Activated CD4-positive, alpha-beta T cell treated with anti-CD3 and anti-CD28 coated beads, Interleukin-2, amount 10 ng/mL, durations not matched to agents 24 days and 14 days (primary cell): ENCODE data around the gene PRAC1. TPM values are rescaled to one million over a fixed set of nuclear protein-coding genes. Genes with fewer than 3 reads are reported as not detected.

Source experiments
- DNase-seq: peaks from one replicate; pipeline ENCODE4 v3.0.0; 2022
- H3K27ac Mint-ChIP-seq: one replicate; pipeline ENCODE4 v1.8.0; 2022; ENCODE audit warnings: mild to moderate bottlenecking, mixed read lengths
- H3K27me3 Mint-ChIP-seq: one replicate; pipeline ENCODE4 v1.8.0; 2022; ENCODE audit warnings: mixed read lengths
- H3K36me3 Mint-ChIP-seq: one replicate; pipeline ENCODE4 v1.8.0; 2022; ENCODE audit warnings: low read depth, mild to moderate bottlenecking, mixed read lengths
- H3K4me1 Mint-ChIP-seq: one replicate; pipeline ENCODE4 v1.8.0; 2021; ENCODE audit warnings: mixed read lengths
- H3K4me3 Mint-ChIP-seq: one replicate; pipeline ENCODE4 v1.8.0; 2022; ENCODE audit warnings: mild to moderate bottlenecking, moderate library complexity, mixed read lengths
- H3K9me3 Mint-ChIP-seq: one replicate; pipeline ENCODE4 v1.8.0; 2021; ENCODE audit warnings: mixed read lengths
- intact Hi-C: fragments of 100-400 bp; cut with micrococcal nuclease; formaldehyde crosslinking; loops from one replicate; pipeline ENCODE4 v1.15.1; 2023
- total RNA-seq: library from RNA; stranded (reverse); gene quantifications from 2 replicates; pipeline ENCODE4 v1.2.3, GENCODE V29; 2022

The PRAC1 gene
- total RNA-seq, 1 donor from 2014 or later: not detected

DNA sequence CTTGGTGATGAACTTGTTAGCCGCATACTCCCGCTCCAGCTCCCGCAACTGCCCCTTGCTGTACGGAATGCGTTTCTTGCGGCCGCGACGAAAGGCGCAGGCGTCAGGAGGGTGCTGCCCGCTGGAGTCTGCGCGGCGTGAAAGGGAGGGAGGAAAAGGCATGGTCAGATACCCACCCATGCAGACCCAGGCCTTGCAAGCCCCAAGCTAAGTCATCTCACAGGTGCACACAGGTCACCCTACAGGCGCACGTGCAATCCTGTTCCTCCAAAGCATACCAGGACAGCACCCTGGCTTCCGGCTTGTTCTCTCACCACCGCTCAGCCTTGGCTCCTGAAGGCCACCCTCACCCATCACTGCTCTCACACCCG lies 4.6 kb upstream of the PRAC1 start:
- no peak for DNase-seq
- Mint-ChIP-seq H3K4me3 (no peak overlapping the region), H3K9me3 (no peaks in the 10 kb centered on the region), H3K27ac (peak overlapping the region; percentile 8), H3K4me1 (peaks cover 16% of the 10 kb centered on the region), H3K27me3 (peaks cover 94% of the 10 kb centered on the region), H3K36me3 (no peaks in the 10 kb centered on the region)
- intact Hi-C loops: loop anchor here (10.0 kb wide), 1 partner anchor 1238 kb away; the partner anchor contains the start of gene DLX4

DNA sequence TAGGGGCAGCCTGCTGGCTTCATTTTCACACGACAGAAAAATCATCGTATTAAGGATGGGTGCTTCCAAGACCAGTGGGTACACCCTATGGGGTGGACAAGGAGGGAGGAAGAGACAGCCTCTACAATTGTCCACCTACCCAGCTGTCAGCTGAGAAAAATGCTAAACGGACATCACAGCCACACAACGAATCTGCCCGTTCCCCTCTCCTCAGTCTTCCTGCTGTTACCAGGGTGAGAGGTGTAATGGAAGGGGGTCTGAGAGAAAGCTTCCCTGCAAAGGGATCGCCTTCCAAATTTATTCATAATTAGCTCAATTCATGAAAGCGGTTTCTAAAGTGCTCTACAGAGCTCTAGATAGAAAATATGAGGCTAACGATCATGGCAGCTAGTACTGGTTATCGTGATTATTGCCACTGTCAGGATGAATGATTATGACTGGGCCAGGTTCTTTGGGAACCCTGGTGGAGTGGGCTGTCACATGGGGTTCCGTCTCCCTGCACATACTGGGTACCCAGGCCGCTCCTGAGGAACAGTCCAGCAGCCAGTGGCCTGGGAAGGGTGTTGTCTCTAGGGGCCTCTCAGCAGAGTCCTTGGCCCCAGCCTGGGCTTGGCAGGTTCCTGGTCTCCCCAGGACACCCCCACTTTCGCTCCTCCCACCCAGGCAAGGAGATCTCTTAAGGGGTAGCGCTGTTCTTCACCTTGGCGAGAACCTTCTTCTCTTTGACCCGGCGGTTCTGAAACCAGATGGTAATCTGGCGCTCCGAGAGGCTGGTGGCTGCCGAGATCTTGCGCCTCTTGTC lies 4.0 kb upstream of the PRAC1 start:
- Mint-ChIP-seq H3K4me1 (peaks cover 16% of the 10 kb centered on the region), H3K27me3 (peaks cover 95% of the 10 kb centered on the region), H3K4me3 (no peak overlapping the region), H3K9me3 (no peaks in the 10 kb centered on the region), H3K36me3 (no peaks in the 10 kb centered on the region), H3K27ac (no peak overlapping the region)
- DNase-seq: no peak
- intact Hi-C loops: loop anchor here (10.0 kb wide), 1 partner anchor 1238 kb away; the partner anchor contains the start of gene DLX4

DNA sequence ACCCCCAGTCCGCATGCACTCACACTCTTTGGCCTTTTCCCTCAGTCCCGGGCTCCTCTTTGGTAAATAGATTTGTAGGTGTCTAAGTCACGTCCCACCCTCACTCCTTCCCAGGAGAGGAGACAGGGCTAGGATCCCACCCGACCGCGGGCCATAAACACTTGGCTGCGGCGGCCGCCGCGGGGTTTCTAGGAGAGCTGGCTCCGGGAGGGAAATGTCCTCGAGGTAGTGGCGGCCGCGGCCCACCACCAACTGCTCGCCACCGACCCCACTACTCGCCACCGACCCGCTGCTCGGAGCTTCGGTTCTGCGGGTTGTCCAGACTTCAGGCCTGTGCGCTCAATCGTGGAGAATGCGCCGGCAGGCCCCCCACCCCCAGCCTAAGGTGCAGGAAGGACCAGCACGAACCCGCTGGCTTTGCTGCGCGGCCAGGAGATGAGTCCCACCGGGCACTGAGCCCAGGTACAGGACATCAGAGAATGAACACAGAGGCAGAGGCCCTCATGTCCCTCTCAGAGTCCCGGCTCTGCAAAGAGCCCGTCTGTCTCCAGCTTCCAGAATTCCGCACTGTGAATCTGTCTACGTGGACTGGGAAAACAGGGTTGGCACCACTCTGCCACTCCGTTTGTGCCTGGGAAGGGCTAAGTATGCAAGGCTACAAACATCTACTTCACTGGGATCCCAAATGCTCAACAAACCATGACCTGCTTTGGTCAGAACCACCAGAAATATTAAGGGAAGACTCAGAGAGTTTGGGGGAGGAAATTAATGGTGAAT lies 3.2 kb upstream of the PRAC1 start:
- H3K27me3 Mint-ChIP-seq: peaks cover 94% of the 10 kb centered on the region
- no peak overlapping the region for H3K27ac Mint-ChIP-seq
- DNase-seq: peak; percentile 60
- intact Hi-C loops: loop anchor here (2.0 to 10.0 kb wide), 4 partner anchors 23 to 1239 kb away; partner anchors contain the start of gene DLX4
- H3K36me3 Mint-ChIP-seq: no peaks in the 10 kb centered on the region
- no peak overlapping the region for H3K4me3 Mint-ChIP-seq
- peaks cover 16% of the 10 kb centered on the region for H3K4me1 Mint-ChIP-seq
- H3K9me3 Mint-ChIP-seq: no peaks in the 10 kb centered on the region

GRCh38 chr17:48725004-48725287 lies 2.6 kb upstream of the PRAC1 start:
- DNase-seq: no peak
- intact Hi-C loops: loop anchor here (2.0 to 10.0 kb wide), 4 partner anchors 24 to 1240 kb away; partner anchors contain the start of gene DLX4
- Mint-ChIP-seq H3K4me3 (no peak overlapping the region), H3K9me3 (no peaks in the 10 kb centered on the region), H3K27ac (no peak overlapping the region), H3K4me1 (peaks cover 16% of the 10 kb centered on the region), H3K27me3 (peaks cover 94% of the 10 kb centered on the region), H3K36me3 (no peaks in the 10 kb centered on the region)

- peak; percentile 92 for DNase-seq
- Mint-ChIP-seq H3K4me3 (peak overlapping the region; percentile 3), H3K9me3 (no peaks in the 10 kb centered on the region), H3K27me3 (peaks cover 94% of the 10 kb centered on the region), H3K27ac (peak overlapping the region; percentile 74), H3K4me1 (peaks cover 14% of the 10 kb centered on the region), H3K36me3 (no peaks in the 10 kb centered on the region)
- intact Hi-C loops: loop anchor here (2.0 to 10.0 kb wide), 7 partner anchors 24 to 1240 kb away; partner anchors contain the start of genes DLX4 and IGF2BP1
Observed at GRCh38 chr17:48724251-48725003, 2.1 kb upstream of the PRAC1 start.

GRCh38 chr17:48723423-48724250 lies 1.3 kb upstream of the PRAC1 start:
- peak overlapping the region; percentile 29 for H3K27ac Mint-ChIP-seq
- no peaks in the 10 kb centered on the region for H3K9me3 Mint-ChIP-seq
- intact Hi-C loops: loop anchor here (2.0 to 10.0 kb wide), 7 partner anchors 25 to 1241 kb away; partner anchors contain the start of genes DLX4 and IGF2BP1
- peaks cover 12% of the 10 kb centered on the region for H3K4me1 Mint-ChIP-seq
- no peaks in the 10 kb centered on the region for H3K36me3 Mint-ChIP-seq
- peak; percentile 73 for DNase-seq
- peaks cover 93% of the 10 kb centered on the region for H3K27me3 Mint-ChIP-seq
- H3K4me3 Mint-ChIP-seq: peak overlapping the region; percentile 3

GRCh38 chr17:48722915-48723422 lies 651 bp upstream of the PRAC1 start, which contains the start of gene PRAC2:
Gene PRAC2, plus strand, starts transcription at chr17:48723185. Its CDS starts 1,226 bp downstream, at chr17:48724411.
- Mint-ChIP-seq H3K36me3 (no peaks in the 10 kb centered on the region), H3K4me3 (peak within 1 kb of the TSS; percentile 3), H3K9me3 (no peaks in the 10 kb centered on the region), H3K4me1 (peaks cover 17% of the 10 kb centered on the region), H3K27ac (peak within 1 kb of the TSS; percentile 29), H3K27me3 (peaks cover 96% of the 10 kb centered on the region)
- peak; percentile 60 for DNase-seq
- intact Hi-C loops: loop anchor here (5.0 to 10.0 kb wide), 4 partner anchors 81 to 1242 kb away; partner anchors contain the start of genes DLX4 and IGF2BP1

DNA sequence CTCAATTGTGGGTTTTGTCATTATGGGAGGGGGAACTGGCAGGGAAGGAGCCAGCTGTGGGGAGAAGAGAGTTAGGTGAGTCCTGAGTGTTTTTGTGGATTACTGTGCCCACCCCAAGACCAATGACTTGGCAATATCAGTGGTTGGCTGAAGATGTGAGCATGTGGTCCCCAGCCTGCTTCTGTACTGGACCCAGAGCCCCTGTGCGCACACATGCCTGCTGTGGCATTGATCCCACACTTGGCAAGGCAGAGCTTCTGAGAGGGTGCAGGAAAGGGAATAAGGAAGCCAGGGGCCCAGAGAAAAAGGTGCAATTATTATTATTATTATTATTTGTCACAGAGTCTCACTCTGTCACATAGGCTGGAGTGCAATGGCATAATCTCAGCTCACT lies 1.3 kb downstream of the PRAC1 start:
- H3K4me3 Mint-ChIP-seq: no peak overlapping the region
- peak overlapping the region; percentile 1 for H3K27ac Mint-ChIP-seq
- H3K36me3 Mint-ChIP-seq: peaks cover 2% of the 10 kb centered on the region

DNA sequence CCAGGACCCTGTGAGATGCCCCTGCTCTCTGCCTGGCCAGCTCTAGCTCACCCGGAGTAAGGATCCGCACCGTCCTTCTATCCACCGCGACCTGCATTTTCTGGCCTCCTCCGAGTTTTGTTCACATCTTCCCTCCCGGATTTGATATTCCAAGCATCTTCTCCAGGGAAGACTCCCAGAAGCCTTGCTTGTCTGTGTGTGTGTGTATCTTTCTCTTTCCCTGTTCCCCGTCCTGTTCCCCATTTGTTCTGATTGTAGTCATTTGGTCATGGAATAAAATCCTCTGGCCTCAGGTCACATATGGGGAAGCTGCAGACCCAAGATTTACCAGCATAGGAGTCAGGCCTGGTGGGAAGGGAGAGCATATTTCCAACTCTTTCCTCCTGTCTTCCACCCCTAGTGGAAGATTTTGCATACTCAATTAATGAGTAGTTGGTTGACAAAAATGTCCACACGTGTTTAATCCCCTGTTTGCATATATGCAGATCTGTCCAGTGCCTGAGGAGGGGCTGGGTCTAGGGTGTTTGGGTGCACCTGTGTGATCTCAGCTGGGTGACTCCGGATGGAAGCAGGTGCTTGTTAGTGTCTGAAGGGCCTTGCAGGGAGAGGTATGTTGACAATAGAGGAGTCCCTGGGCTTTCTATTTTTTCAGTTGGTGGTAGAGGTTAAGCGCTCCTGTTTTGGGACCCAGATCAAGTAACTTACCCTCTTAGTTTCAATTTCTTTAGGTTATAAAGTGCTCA lies 1.9 kb downstream of the PRAC1 start:
- H3K9me3 Mint-ChIP-seq: no peaks in the 10 kb centered on the region
- H3K36me3 Mint-ChIP-seq: peaks cover 2% of the 10 kb centered on the region
- intact Hi-C loops: loop anchor here (5.0 to 10.0 kb wide), 4 partner anchors 78 to 1244 kb away; partner anchors contain the start of genes DLX4 and IGF2BP1
- H3K27ac Mint-ChIP-seq: peak overlapping the region; percentile 21
- H3K27me3 Mint-ChIP-seq: peaks cover 92% of the 10 kb centered on the region
- peaks cover 18% of the 10 kb centered on the region for H3K4me1 Mint-ChIP-seq
- no peak for DNase-seq
- H3K4me3 Mint-ChIP-seq: no peak overlapping the region

More for the DNA sequence above, 1.3 kb downstream of the PRAC1 start:
- H3K4me1 Mint-ChIP-seq: peaks cover 18% of the 10 kb centered on the region
- intact Hi-C loops: loop anchor here (5.0 to 10.0 kb wide), 4 partner anchors 79 to 1244 kb away; partner anchors contain the start of genes DLX4 and IGF2BP1
- peaks cover 94% of the 10 kb centered on the region for H3K27me3 Mint-ChIP-seq
- DNase-seq: no peak
- no peaks in the 10 kb centered on the region for H3K9me3 Mint-ChIP-seq

GRCh38 chr17:48719642-48720265 lies 2.6 kb downstream of the PRAC1 start:
- peaks cover 17% of the 10 kb centered on the region for H3K4me1 Mint-ChIP-seq
- no peak overlapping the region for H3K4me3 Mint-ChIP-seq
- H3K36me3 Mint-ChIP-seq: peaks cover 2% of the 10 kb centered on the region
- no peak for DNase-seq
- peaks cover 88% of the 10 kb centered on the region for H3K27me3 Mint-ChIP-seq
- H3K9me3 Mint-ChIP-seq: no peaks in the 10 kb centered on the region
- H3K27ac Mint-ChIP-seq: peak overlapping the region; percentile 30
- intact Hi-C loops: loop anchor here (5.0 to 10.0 kb wide), 5 partner anchors 42 to 1245 kb away; partner anchors contain the start of genes DLX4 and IGF2BP1

DNA sequence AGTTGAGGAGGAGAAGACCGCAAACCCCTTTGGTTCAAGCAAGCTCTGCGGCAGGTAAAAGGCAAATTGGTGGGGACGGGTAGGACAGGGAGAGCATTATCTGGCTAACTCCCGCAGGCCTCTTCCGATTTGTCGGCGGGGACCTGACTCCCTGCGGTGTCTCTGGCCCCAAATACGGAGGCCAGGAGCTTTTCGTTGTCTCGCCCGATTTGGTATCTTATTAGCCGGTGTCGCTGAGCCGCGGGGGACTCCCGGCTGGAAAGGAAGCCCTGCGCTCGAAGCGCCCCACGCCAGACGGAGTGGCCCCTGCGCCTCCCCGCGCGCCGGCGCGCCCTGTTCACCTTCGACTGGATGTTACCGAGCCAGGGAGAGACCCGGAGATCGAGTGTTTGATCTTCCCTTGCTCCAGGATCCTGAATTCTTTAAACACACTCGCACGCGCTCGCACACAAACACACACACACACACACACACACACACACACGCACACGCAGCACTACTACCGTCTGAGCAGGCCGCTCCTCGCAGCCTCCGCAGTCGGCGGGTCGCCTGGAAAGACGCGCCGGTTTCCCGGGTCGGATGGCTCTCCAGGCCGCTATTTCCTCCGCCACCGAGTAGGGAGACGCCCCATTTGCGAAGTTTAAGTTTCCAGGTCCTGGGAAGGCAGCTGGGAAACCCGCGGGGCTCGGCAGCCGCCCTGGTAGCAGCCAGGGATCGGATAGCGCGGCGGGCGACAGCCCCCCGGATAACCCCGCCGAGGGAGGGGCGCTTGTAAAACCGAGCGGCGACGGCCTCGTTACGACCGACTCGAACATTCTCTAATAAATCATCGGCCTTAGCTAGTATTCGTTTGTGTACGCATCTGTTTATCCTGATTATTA lies 3.3 kb downstream of the PRAC1 start:
- intact Hi-C loops: loop anchor here (5.0 kb wide), 1 partner anchor 42 kb away; no protein-coding TSS in a partner anchor
- H3K4me3 Mint-ChIP-seq: no peak overlapping the region

More for the DNA sequence above, 3.3 kb downstream of the PRAC1 start:
- H3K9me3 Mint-ChIP-seq: no peaks in the 10 kb centered on the region
- DNase-seq: no peak
- H3K27ac Mint-ChIP-seq: peak overlapping the region; percentile 41
- peaks cover 2% of the 10 kb centered on the region for H3K36me3 Mint-ChIP-seq
- H3K4me1 Mint-ChIP-seq: peaks cover 14% of the 10 kb centered on the region
- peaks cover 86% of the 10 kb centered on the region for H3K27me3 Mint-ChIP-seq
